Ammon's horn (tissue), 1 donor: ENCODE data around the gene EFHD1.
"Not testable (repeated sequence)": the region's sequence is repeated elsewhere in the genome, so short reads cannot be mapped to it uniquely, and the experiment has no call there.

Experiments
- DNase-seq: peaks from one replicate; pipeline ENCODE4 v3.0.0-alpha.2; 2016; ENCODE audit warnings: low spot score

The EFHD1 gene

GRCh38 chr2:232621186-232621585 lies 12.2 kb upstream of the EFHD1 start:
- no peak for DNase-seq

- DNase-seq, result no peak
Observed at GRCh38 chr2:232622563-232622962, 10.8 kb upstream of the EFHD1 start.

- no peak for DNase-seq
Observed at GRCh38 chr2:232623768-232624765, 9.3 kb upstream of the EFHD1 start.

GRCh38 chr2:232626584-232626983 lies 6.8 kb upstream of the EFHD1 start:
- DNase-seq, result peak; percentile 64

GRCh38 chr2:232628466-232629128 lies 4.8 kb upstream of the EFHD1 start:
- peak; percentile 89 for DNase-seq

GRCh38 chr2:232629129-232629475 lies 4.3 kb upstream of the EFHD1 start:
- peak; percentile 45 for DNase-seq

- DNase-seq, result no peak
Observed at GRCh38 chr2:232632229-232632903, 1.0 kb upstream of the EFHD1 start.

GRCh38 chr2:232632904-232633412 lies 446 bp upstream of the EFHD1 start:
- peak; percentile 85 for DNase-seq

- DNase-seq, result no peak
Observed at GRCh38 chr2:232634206-232635150, 1.1 kb downstream of the EFHD1 start.

- not testable (repeated sequence) for DNase-seq
Observed at GRCh38 chr2:232635376-232635775, 2.0 kb downstream of the EFHD1 start.

- DNase-seq, result no peak
Observed at GRCh38 chr2:232635820-232636219, 2.4 kb downstream of the EFHD1 start.

- DNase-seq, result no peak
Observed at GRCh38 chr2:232636788-232637420, 3.5 kb downstream of the EFHD1 start.

GRCh38 chr2:232637866-232638583 lies 4.6 kb downstream of the EFHD1 start:
- DNase-seq, result peak; percentile 52

GRCh38 chr2:232641153-232641848 lies 7.9 kb downstream of the EFHD1 start:
- DNase-seq, result no peak

GRCh38 chr2:232643147-232643425 lies 9.7 kb downstream of the EFHD1 start:
- DNase-seq, result no peak

- DNase-seq, result no peak
Observed at GRCh38 chr2:232643813-232644347, 10.5 kb downstream of the EFHD1 start.

- DNase-seq, result no peak
Observed at GRCh38 chr2:232645061-232645460, 11.7 kb downstream of the EFHD1 start.

- DNase-seq, result no peak
Observed at GRCh38 chr2:232646726-232647125, 13.3 kb downstream of the EFHD1 start.

- DNase-seq, result no peak
Observed at GRCh38 chr2:232647261-232647660, 13.9 kb downstream of the EFHD1 start.
